CD4-positive, alpha-beta memory T cell (primary cell): ENCODE results near the gene CLSTN2. TPM values are rescaled to one million over a fixed set of nuclear protein-coding genes. Genes with fewer than 3 reads are reported as not detected.

Experiments
- CTCF ChIA-PET: fragments of 350-600 bp; sonication (Branson Sonifier 250); formaldehyde crosslinking; loops from one replicate; lab custom pipeline; 2021; ENCODE audit warnings: inconsistent platforms; ENCODE audit not compliant: partially characterized antibody; lab: Charles Lee
- POLR2A ChIA-PET: fragments of 350-600 bp; sonication (Branson Sonifier 250); formaldehyde crosslinking; loops from one replicate; lab custom pipeline; 2021; ENCODE audit not compliant: partially characterized antibody; lab: Charles Lee
- DNase-seq, 5 donors: peaks; one replicate each; pipeline versions ENCODE4 v3.0.0 to v3.0.0-alpha.2; 2020 to 2022; ENCODE audit warnings: mixed read lengths in 1 of 5
- H3K27ac ChIP-seq: one replicate; pipeline ENCODE4 v1.7.0; 2013; ENCODE audit warnings: low read depth, low read length
- H3K27me3 ChIP-seq: 2 replicates; pipeline ENCODE4 v1.7.0; 2013; ENCODE audit warnings: mild to moderate bottlenecking, low read length, moderate library complexity; ENCODE audit not compliant: insufficient read depth
- H3K36me3 ChIP-seq: 2 replicates; pipeline ENCODE4 v1.7.0; 2013; ENCODE audit warnings: mild to moderate bottlenecking, low read length, moderate library complexity; ENCODE audit not compliant: insufficient read depth
- H3K4me1 ChIP-seq: 2 replicates; pipeline ENCODE4 v1.7.0; 2013; ENCODE audit warnings: mild to moderate bottlenecking, low read length, moderate library complexity; ENCODE audit not compliant: insufficient read depth
- H3K4me3 ChIP-seq, 2 donors: one replicate each; pipeline ENCODE4 v1.7.0; 2013; ENCODE audit warnings: low read length in 2 of 2, mild to moderate bottlenecking in 1 of 2
- H3K9me3 ChIP-seq, 2 donors: one replicate each; pipeline ENCODE4 v1.7.0; 2013; ENCODE audit warnings: low read length in 2 of 2, control low read depth in 1 of 2; ENCODE audit not compliant: control insufficient read depth in 1 of 2
- H3K27ac Mint-ChIP-seq, 7 donors: one replicate each; pipeline ENCODE4 v1.8.0; 2020 to 2021; ENCODE audit warnings: mixed read lengths in 7 of 7, mild to moderate bottlenecking in 6 of 7, inconsistent platforms in 3 of 7, moderate library complexity in 3 of 7
- H3K27me3 Mint-ChIP-seq, 2 donors: one replicate each; pipeline ENCODE4 v1.8.0; 2020 to 2021; ENCODE audit warnings: mixed read lengths in 2 of 2
- H3K36me3 Mint-ChIP-seq, 2 donors: one replicate each; pipeline ENCODE4 v1.8.0; 2020 to 2021; ENCODE audit warnings: mixed read lengths in 2 of 2, inconsistent platforms in 1 of 2, mild to moderate bottlenecking in 1 of 2
- H3K4me1 Mint-ChIP-seq, 4 donors: one replicate each; pipeline ENCODE4 v1.8.0; 2020 to 2021; ENCODE audit warnings: mixed read lengths in 4 of 4, mild to moderate bottlenecking in 1 of 4
- H3K4me3 Mint-ChIP-seq, 8 donors: one replicate each; pipeline ENCODE4 v1.8.0; 2020 to 2021; ENCODE audit warnings: mixed read lengths in 8 of 8, mild to moderate bottlenecking in 7 of 8, moderate library complexity in 6 of 8, inconsistent platforms in 3 of 8
- H3K9me3 Mint-ChIP-seq, 8 donors: one replicate each; pipeline ENCODE4 v1.8.0; 2020 to 2021; ENCODE audit warnings: mixed read lengths in 8 of 8, mild to moderate bottlenecking in 5 of 8, inconsistent platforms in 3 of 8, moderate library complexity in 1 of 8
- intact Hi-C: fragments of 100-400 bp; cut with micrococcal nuclease; formaldehyde crosslinking; loops from one replicate; pipeline ENCODE4 v1.15.1; 2023
- polyA plus RNA-seq, 2 donors: library from polyadenylated mRNA; unstranded; fragments of 300-500 nt; fragmentation: Illumina TruSeq; gene quantifications; one replicate each; pipeline ENCODE4 v1.2.3, GENCODE V29; 2021
- total RNA-seq, 2 experiments: library from RNA; stranded (reverse); gene quantifications; one replicate each; pipeline ENCODE4 v1.2.3, GENCODE V29; 2021

CLSTN2 gene
- total and polyA plus RNA-seq, 4 experiments from 2014 or later, result not detected

- no peak for DNase-seq
- H3K9me3 ChIP-seq, result no peaks in the 10 kb centered on the region
- H3K27me3 ChIP-seq, result no peaks in the 10 kb centered on the region
- POLR2A ChIA-PET, result no interaction called here
- Mint-ChIP-seq H3K4me1 (no peaks in the 10 kb centered on the region), H3K27me3 (no peaks in the 10 kb centered on the region), H3K36me3 (no peaks in the 10 kb centered on the region), H3K4me3 (no peak overlapping the region), H3K27ac (no peak overlapping the region), H3K9me3 (peaks cover 0 to 5% (median 0%) of the 10 kb centered on the region in 8 donors)
- H3K27ac ChIP-seq, result no peak overlapping the region
- intact Hi-C loops, result no loop called here
- no peaks in the 10 kb centered on the region for H3K36me3 ChIP-seq
- H3K4me1 ChIP-seq, result no peaks in the 10 kb centered on the region
- no peak overlapping the region for H3K4me3 ChIP-seq
- CTCF ChIA-PET, result no interaction called here
These were observed 28.6 kb upstream of the CLSTN2 start for GRCh38 chr3:139906418-139906817.

- Mint-ChIP-seq H3K4me1 (no peaks in the 10 kb centered on the region), H3K27me3 (peaks cover 0 to 2% of the 10 kb centered on the region in 2 donors), H3K4me3 (no peak overlapping the region), H3K27ac (no peak overlapping the region), H3K9me3 (peaks cover 0 to 9% (median 5%) of the 10 kb centered on the region in 8 donors), H3K36me3 (no peaks in the 10 kb centered on the region)
- CTCF ChIA-PET, result no interaction called here
- POLR2A ChIA-PET, result no interaction called here
- H3K4me1 ChIP-seq, result no peaks in the 10 kb centered on the region
- no peaks in the 10 kb centered on the region for H3K9me3 ChIP-seq
- H3K36me3 ChIP-seq, result no peaks in the 10 kb centered on the region
- DNase-seq, result no peak
- H3K27me3 ChIP-seq, result no peaks in the 10 kb centered on the region
- intact Hi-C loops, result no loop called here
- H3K27ac ChIP-seq, result no peak overlapping the region
- no peak overlapping the region for H3K4me3 ChIP-seq
These were observed 25.2 kb upstream of the CLSTN2 start for GRCh38 chr3:139909811-139910210.

- no peaks in the 10 kb centered on the region for H3K4me1 ChIP-seq
- H3K27me3 ChIP-seq, result no peaks in the 10 kb centered on the region
- H3K9me3 ChIP-seq, result no peaks in the 10 kb centered on the region
- no peak overlapping the region for H3K4me3 Mint-ChIP-seq
- intact Hi-C loops, result no loop called here
- no peak overlapping the region for H3K4me3 ChIP-seq
- CTCF ChIA-PET, result no interaction called here
- no peak overlapping the region for H3K27ac ChIP-seq
- peaks cover 0 to 2% of the 10 kb centered on the region in 2 donors for H3K27me3 Mint-ChIP-seq
- H3K27ac Mint-ChIP-seq, result no peak overlapping the region
- H3K36me3 ChIP-seq, result no peaks in the 10 kb centered on the region
- POLR2A ChIA-PET, result no interaction called here
- DNase-seq, result no peak
- H3K4me1 Mint-ChIP-seq, result no peaks in the 10 kb centered on the region
- H3K9me3 Mint-ChIP-seq, result peaks cover 0 to 9% (median 5%) of the 10 kb centered on the region in 8 donors
- no peaks in the 10 kb centered on the region for H3K36me3 Mint-ChIP-seq
These were observed 18.7 kb upstream of the CLSTN2 start for GRCh38 chr3:139916271-139916670.

- CTCF ChIA-PET, result no interaction called here
These were observed 17.7 kb upstream of the CLSTN2 start for GRCh38 chr3:139917226-139917785.

GRCh38 chr3:139928708-139929505 is 6.1 kb upstream of the CLSTN2 start:
- no peaks in the 10 kb centered on the region for H3K4me1 Mint-ChIP-seq
- Histone ChIP-seq H3K27me3 (no peaks in the 10 kb centered on the region), H3K9me3 (no peaks in the 10 kb centered on the region), H3K4me1 (no peaks in the 10 kb centered on the region), H3K27ac (no peak overlapping the region), H3K36me3 (no peaks in the 10 kb centered on the region), H3K4me3 (no peak overlapping the region)
- no peak for DNase-seq
- H3K27me3 Mint-ChIP-seq, result peaks cover 8 to 13% of the 10 kb centered on the region in 2 donors
- H3K4me3 Mint-ChIP-seq, result no peak overlapping the region
- H3K9me3 Mint-ChIP-seq, result peaks cover 0 to 2% (median 0%) of the 10 kb centered on the region in 8 donors
- ChIA-PET POLR2A (no interaction called here), CTCF (interaction anchor here (1.1 kb wide), 1 partner anchor 9 kb away, joined by 4 read pairs; no protein-coding TSS in a partner anchor)
- H3K27ac Mint-ChIP-seq, result no peak overlapping the region
- intact Hi-C loops, result no loop called here
- H3K36me3 Mint-ChIP-seq, result no peaks in the 10 kb centered on the region

More at GRCh38 chr3:139917226-139917785, 17.7 kb upstream of the CLSTN2 start:
- no peak for DNase-seq
- Mint-ChIP-seq H3K36me3 (no peaks in the 10 kb centered on the region), H3K27ac (no peak overlapping the region), H3K9me3 (peaks cover 0 to 7% (median 4%) of the 10 kb centered on the region in 8 donors), H3K4me3 (no peak overlapping the region), H3K27me3 (peaks cover 0 to 2% of the 10 kb centered on the region in 2 donors), H3K4me1 (no peaks in the 10 kb centered on the region)
- no peaks in the 10 kb centered on the region for H3K4me1 ChIP-seq
- H3K27me3 ChIP-seq, result no peaks in the 10 kb centered on the region
- no peaks in the 10 kb centered on the region for H3K9me3 ChIP-seq
- H3K36me3 ChIP-seq, result no peaks in the 10 kb centered on the region
- no peak overlapping the region for H3K27ac ChIP-seq
- intact Hi-C loops, result no loop called here
- H3K4me3 ChIP-seq, result no peak overlapping the region
- POLR2A ChIA-PET, result no interaction called here

- Mint-ChIP-seq H3K27ac (no peak overlapping the region), H3K4me3 (no peak overlapping the region), H3K9me3 (peaks cover 0 to 5% (median 0%) of the 10 kb centered on the region in 8 donors), H3K27me3 (peaks cover 15 to 19% of the 10 kb centered on the region in 2 donors), H3K4me1 (no peaks in the 10 kb centered on the region), H3K36me3 (no peaks in the 10 kb centered on the region)
- intact Hi-C loops, result no loop called here
- CTCF ChIA-PET, result no interaction called here
- Histone ChIP-seq H3K4me3 (no peak overlapping the region), H3K4me1 (no peaks in the 10 kb centered on the region), H3K27me3 (no peaks in the 10 kb centered on the region), H3K9me3 (no peaks in the 10 kb centered on the region), H3K27ac (no peak overlapping the region), H3K36me3 (no peaks in the 10 kb centered on the region)
- DNase-seq, result no peak
- POLR2A ChIA-PET, result no interaction called here
These were observed 4.8 kb upstream of the CLSTN2 start for GRCh38 chr3:139930211-139930610.

- H3K4me3 ChIP-seq, result no peak overlapping the region
- peaks cover 0 to 7% (median under 1%) of the 10 kb centered on the region in 4 donors for H3K4me1 Mint-ChIP-seq
- H3K9me3 Mint-ChIP-seq, result peaks cover 0 to 10% (median 3%) of the 10 kb centered on the region in 8 donors
- H3K27ac ChIP-seq, result no peak overlapping the region
- H3K27me3 ChIP-seq, result peaks cover 6% of the 10 kb centered on the region
- H3K4me1 ChIP-seq, result no peaks in the 10 kb centered on the region
- no peak for DNase-seq
- H3K36me3 Mint-ChIP-seq, result no peaks in the 10 kb centered on the region
- H3K4me3 Mint-ChIP-seq, result no peak overlapping the region
- intact Hi-C loops, result no loop called here
- H3K27ac Mint-ChIP-seq, result no peak overlapping the region
- POLR2A ChIA-PET, result no interaction called here
- H3K36me3 ChIP-seq, result no peaks in the 10 kb centered on the region
- H3K27me3 Mint-ChIP-seq, result peaks cover 30 to 33% of the 10 kb centered on the region in 2 donors
- CTCF ChIA-PET, result no interaction called here
- H3K9me3 ChIP-seq, result no peaks in the 10 kb centered on the region
These were observed 1.2 kb upstream of the CLSTN2 start for GRCh38 chr3:139933766-139934165.
